ENCODE data around the gene TCIRG1.

TCIRG1 gene

GRCh38 chr11:68004551-68005335 lies 34.1 kb upstream of the TCIRG1 start:
- no peak for ATAC-seq
- no peak for TF ChIP-seq TCF4 (CRISPR knock-in tag; IDR thresholded peaks at IDR 0.05; ENCODE audit: borderline replicate concordance)
- TF ChIP-seq RARB (CRISPR knock-in tag; IDR thresholded peaks at IDR 0.05) = no peak
- TF ChIP-seq, protein P1, sequence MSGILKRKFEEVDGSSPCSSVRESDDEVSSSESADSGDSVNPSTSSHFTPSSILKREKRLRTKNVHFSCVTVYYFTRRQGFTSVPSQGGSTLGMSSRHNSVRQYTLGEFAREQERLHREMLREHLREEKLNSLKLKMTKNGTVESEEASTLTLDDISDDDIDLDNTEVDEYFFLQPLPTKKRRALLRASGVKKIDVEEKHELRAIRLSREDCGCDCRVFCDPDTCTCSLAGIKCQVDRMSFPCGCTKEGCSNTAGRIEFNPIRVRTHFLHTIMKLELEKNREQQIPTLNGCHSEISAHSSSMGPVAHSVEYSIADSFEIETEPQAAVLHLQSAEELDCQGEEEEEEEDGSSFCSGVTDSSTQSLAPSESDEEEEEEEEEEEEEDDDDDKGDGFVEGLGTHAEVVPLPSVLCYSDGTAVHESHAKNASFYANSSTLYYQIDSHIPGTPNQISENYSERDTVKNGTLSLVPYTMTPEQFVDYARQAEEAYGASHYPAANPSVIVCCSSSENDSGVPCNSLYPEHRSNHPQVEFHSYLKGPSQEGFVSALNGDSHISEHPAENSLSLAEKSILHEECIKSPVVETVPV (CRISPR knock-in tag; IDR thresholded peaks at IDR 0.05) = no peak
- TF ChIP-seq ESRRG (CRISPR knock-in tag; IDR thresholded peaks at IDR 0.05) = no peak
- no peak for TF ChIP-seq BACH2 (CRISPR knock-in tag; IDR thresholded peaks at IDR 0.05; ENCODE audit: borderline replicate concordance)
- no peak for TF ChIP-seq ISL1 (CRISPR knock-in tag; IDR thresholded peaks at IDR 0.05)
- no peak for TF ChIP-seq ZNF565 (CRISPR knock-in tag; conservative IDR thresholded peaks at IDR 0.05; ENCODE audit: low read depth)

- ATAC-seq = no peak
- TF ChIP-seq TCF4 (CRISPR knock-in tag; IDR thresholded peaks at IDR 0.05; ENCODE audit: borderline replicate concordance) = no peak
- TF ChIP-seq RARB (CRISPR knock-in tag; IDR thresholded peaks at IDR 0.05) = no peak
- no peak for TF ChIP-seq BACH2 (CRISPR knock-in tag; IDR thresholded peaks at IDR 0.05; ENCODE audit: borderline replicate concordance)
- TF ChIP-seq ZNF70 (CRISPR knock-in tag; IDR thresholded peaks at IDR 0.05) = no peak
- TF ChIP-seq, protein P2, sequence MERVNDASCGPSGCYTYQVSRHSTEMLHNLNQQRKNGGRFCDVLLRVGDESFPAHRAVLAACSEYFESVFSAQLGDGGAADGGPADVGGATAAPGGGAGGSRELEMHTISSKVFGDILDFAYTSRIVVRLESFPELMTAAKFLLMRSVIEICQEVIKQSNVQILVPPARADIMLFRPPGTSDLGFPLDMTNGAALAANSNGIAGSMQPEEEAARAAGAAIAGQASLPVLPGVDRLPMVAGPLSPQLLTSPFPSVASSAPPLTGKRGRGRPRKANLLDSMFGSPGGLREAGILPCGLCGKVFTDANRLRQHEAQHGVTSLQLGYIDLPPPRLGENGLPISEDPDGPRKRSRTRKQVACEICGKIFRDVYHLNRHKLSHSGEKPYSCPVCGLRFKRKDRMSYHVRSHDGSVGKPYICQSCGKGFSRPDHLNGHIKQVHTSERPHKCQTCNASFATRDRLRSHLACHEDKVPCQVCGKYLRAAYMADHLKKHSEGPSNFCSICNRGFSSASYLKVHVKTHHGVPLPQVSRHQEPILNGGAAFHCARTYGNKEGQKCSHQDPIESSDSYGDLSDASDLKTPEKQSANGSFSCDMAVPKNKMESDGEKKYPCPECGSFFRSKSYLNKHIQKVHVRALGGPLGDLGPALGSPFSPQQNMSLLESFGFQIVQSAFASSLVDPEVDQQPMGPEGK (CRISPR knock-in tag; IDR thresholded peaks at IDR 0.05; ENCODE audit: borderline replicate concordance) = no peak
- no peak for TF ChIP-seq TOX (CRISPR knock-in tag; IDR thresholded peaks at IDR 0.05; ENCODE audit: borderline replicate concordance)
- TF ChIP-seq PPARA (CRISPR knock-in tag; IDR thresholded peaks at IDR 0.05; ENCODE audit: borderline replicate concordance) = no peak
- TF ChIP-seq, protein P1 (CRISPR knock-in tag; IDR thresholded peaks at IDR 0.05) = no peak
- no peak for TF ChIP-seq CSDC2 (CRISPR knock-in tag; IDR thresholded peaks at IDR 0.05)
- no peak for TF ChIP-seq ESRRG (CRISPR knock-in tag; IDR thresholded peaks at IDR 0.05)
- no peak for TF ChIP-seq ZC3H10 (CRISPR knock-in tag; IDR thresholded peaks at IDR 0.05)
- no peak for TF ChIP-seq ZNF565 (CRISPR knock-in tag; conservative IDR thresholded peaks at IDR 0.05; ENCODE audit: low read depth)
- TF ChIP-seq, protein P3, sequence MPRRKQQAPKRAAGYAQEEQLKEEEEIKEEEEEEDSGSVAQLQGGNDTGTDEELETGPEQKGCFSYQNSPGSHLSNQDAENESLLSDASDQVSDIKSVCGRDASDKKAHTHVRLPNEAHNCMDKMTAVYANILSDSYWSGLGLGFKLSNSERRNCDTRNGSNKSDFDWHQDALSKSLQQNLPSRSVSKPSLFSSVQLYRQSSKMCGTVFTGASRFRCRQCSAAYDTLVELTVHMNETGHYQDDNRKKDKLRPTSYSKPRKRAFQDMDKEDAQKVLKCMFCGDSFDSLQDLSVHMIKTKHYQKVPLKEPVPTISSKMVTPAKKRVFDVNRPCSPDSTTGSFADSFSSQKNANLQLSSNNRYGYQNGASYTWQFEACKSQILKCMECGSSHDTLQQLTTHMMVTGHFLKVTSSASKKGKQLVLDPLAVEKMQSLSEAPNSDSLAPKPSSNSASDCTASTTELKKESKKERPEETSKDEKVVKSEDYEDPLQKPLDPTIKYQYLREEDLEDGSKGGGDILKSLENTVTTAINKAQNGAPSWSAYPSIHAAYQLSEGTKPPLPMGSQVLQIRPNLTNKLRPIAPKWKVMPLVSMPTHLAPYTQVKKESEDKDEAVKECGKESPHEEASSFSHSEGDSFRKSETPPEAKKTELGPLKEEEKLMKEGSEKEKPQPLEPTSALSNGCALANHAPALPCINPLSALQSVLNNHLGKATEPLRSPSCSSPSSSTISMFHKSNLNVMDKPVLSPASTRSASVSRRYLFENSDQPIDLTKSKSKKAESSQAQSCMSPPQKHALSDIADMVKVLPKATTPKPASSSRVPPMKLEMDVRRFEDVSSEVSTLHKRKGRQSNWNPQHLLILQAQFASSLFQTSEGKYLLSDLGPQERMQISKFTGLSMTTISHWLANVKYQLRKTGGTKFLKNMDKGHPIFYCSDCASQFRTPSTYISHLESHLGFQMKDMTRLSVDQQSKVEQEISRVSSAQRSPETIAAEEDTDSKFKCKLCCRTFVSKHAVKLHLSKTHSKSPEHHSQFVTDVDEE (CRISPR knock-in tag; IDR thresholded peaks at IDR 0.05) = no peak
- no peak for TF ChIP-seq CREB5 (CRISPR knock-in tag; IDR thresholded peaks at IDR 0.05; ENCODE audit: low read depth)
- no peak for TF ChIP-seq SNAI2 (CRISPR knock-in tag; IDR thresholded peaks at IDR 0.05)
Measured at GRCh38 chr11:68006606-68007166, 32.1 kb upstream of the TCIRG1 start.

- ATAC-seq = no peak
- no peak for TF ChIP-seq SNAI2 (CRISPR knock-in tag; IDR thresholded peaks at IDR 0.05)
- TF ChIP-seq, protein P2 (CRISPR knock-in tag; IDR thresholded peaks at IDR 0.05; ENCODE audit: borderline replicate concordance) = no peak
- TF ChIP-seq ZNF70 (CRISPR knock-in tag; IDR thresholded peaks at IDR 0.05) = no peak
- TF ChIP-seq ZNF565 (CRISPR knock-in tag; conservative IDR thresholded peaks at IDR 0.05; ENCODE audit: low read depth) = no peak
- no peak for TF ChIP-seq BACH2 (CRISPR knock-in tag; IDR thresholded peaks at IDR 0.05; ENCODE audit: borderline replicate concordance)
- no peak for TF ChIP-seq CSDC2 (CRISPR knock-in tag; IDR thresholded peaks at IDR 0.05)
- no peak for TF ChIP-seq ZC3H10 (CRISPR knock-in tag; IDR thresholded peaks at IDR 0.05)
- no peak for TF ChIP-seq GLIS3 (CRISPR knock-in tag; IDR thresholded peaks at IDR 0.05)
- no peak for TF ChIP-seq ARNTL (CRISPR knock-in tag; IDR thresholded peaks at IDR 0.05; ENCODE audit: borderline replicate concordance, low read depth)
- TF ChIP-seq, protein P1 (CRISPR knock-in tag; IDR thresholded peaks at IDR 0.05) = no peak
Measured at GRCh38 chr11:68007498-68008380, 31.1 kb upstream of the TCIRG1 start.

Data from SK-N-SH treated with all-trans-retinoic acid at 6 μM for 48 hours (cell line).